T-cell (primary cell): Measurements from ENCODE around the gene BCL2. TPM values are rescaled to one million over a fixed set of nuclear protein-coding genes. Genes with fewer than 3 reads are reported as not detected.

Experiments
- ATAC-seq, 4 experiments: fragments of 200-7000 bp in 3 of 4; fragments of 150-1000 bp in 1 of 4; cut with Tn5 transposase; replicated peaks in 1 of 4; 1 replicate in 3 of 4; 2 replicates in 1 of 4; pipeline ENCODE4 v1.10.0; 2021; ENCODE audit warnings: moderate library complexity in 3 of 4, mild to moderate bottlenecking in 2 of 4, moderate number of reproducible peaks in 1 of 4
- CTCF ChIA-PET, 2 donors: fragments of 300-600 bp; sonication (Branson Sonifier 250); formaldehyde crosslinking; loops; one replicate each; lab custom pipeline; 2022; ENCODE audit warnings: antibody characterized with exemption in 2 of 2; lab: Charles Lee
- POLR2A ChIA-PET, 2 donors: fragments of 300-600 bp; sonication (Branson Sonifier 250); formaldehyde crosslinking; loops; one replicate each; lab custom pipeline; 2022; ENCODE audit warnings: antibody characterized with exemption in 2 of 2; lab: Charles Lee
- DNase-seq, 35 experiments: peaks; one replicate each; pipeline versions ENCODE4 v3.0.0 to v3.0.0-alpha.2; 2013 to 2023
- H3K27ac ChIP-seq: one replicate; pipeline ENCODE4 v1.5.1; 2013; ENCODE audit warnings: low read length
- H3K27me3 ChIP-seq, 2 experiments: replicated peaks in 1 of 2; 1 replicate in 1 of 2; 2 replicates in 1 of 2; pipeline versions ENCODE4 v1.6.1 to v1.7.0; 2013; ENCODE audit warnings: low read length in 1 of 2, mixed read lengths in 1 of 2; ENCODE audit not compliant: control insufficient read depth in 2 of 2, insufficient read depth in 2 of 2; ENCODE audit errors: extremely low read depth in 1 of 2
- H3K36me3 ChIP-seq, 2 donors: 1 replicate in 1 of 2; 2 replicates in 1 of 2; pipeline versions ENCODE4 v1.6.1 to v1.7.0; 2013; ENCODE audit warnings: low read length in 1 of 2; ENCODE audit not compliant: control insufficient read depth in 2 of 2, insufficient read depth in 1 of 2; ENCODE audit errors: extremely low read depth in 1 of 2
- H3K4me1 ChIP-seq, 2 experiments: 1 replicate in 1 of 2; 2 replicates in 1 of 2; pipeline versions ENCODE4 v1.6.1 to v1.7.0; 2013; ENCODE audit warnings: low read length in 2 of 2, mixed read lengths in 1 of 2; ENCODE audit not compliant: insufficient read depth in 2 of 2, control insufficient read depth in 1 of 2; ENCODE audit errors: extremely low read depth in 1 of 2
- H3K4me3 ChIP-seq, 2 donors: 1 replicate in 1 of 2; 2 replicates in 1 of 2; pipeline versions ENCODE4 v1.5.1 to v1.7.0; 2013; ENCODE audit warnings: mild to moderate bottlenecking in 2 of 2, low read length in 1 of 2, moderate library complexity in 1 of 2; ENCODE audit not compliant: control insufficient read depth in 1 of 2; ENCODE audit errors: extremely low read depth in 1 of 2
- H3K9me3 ChIP-seq: 2 replicates; pipeline ENCODE4 v1.7.0; 2013
- H3K27ac Mint-ChIP-seq, 2 donors: one replicate each; pipeline ENCODE4 v1.8.0; 2020 to 2021; ENCODE audit warnings: mild to moderate bottlenecking in 2 of 2, mixed read lengths in 2 of 2
- H3K27me3 Mint-ChIP-seq, 2 donors: one replicate each; pipeline ENCODE4 v1.8.0; 2021 to 2022; ENCODE audit warnings: mixed read lengths in 2 of 2
- H3K36me3 Mint-ChIP-seq: one replicate; pipeline ENCODE4 v1.8.0; 2021; ENCODE audit warnings: mixed read lengths
- H3K4me1 Mint-ChIP-seq, 3 donors: one replicate each; pipeline ENCODE4 v1.8.0; 2020 to 2022; ENCODE audit warnings: mixed read lengths in 3 of 3, mild to moderate bottlenecking in 1 of 3
- H3K4me3 Mint-ChIP-seq, 3 donors: one replicate each; pipeline ENCODE4 v1.8.0; 2020 to 2022; ENCODE audit warnings: mild to moderate bottlenecking in 3 of 3, mixed read lengths in 3 of 3, moderate library complexity in 3 of 3
- H3K9me3 Mint-ChIP-seq, 3 donors: one replicate each; pipeline ENCODE4 v1.8.0; 2020 to 2022; ENCODE audit warnings: mixed read lengths in 3 of 3
- WGBS: methylation state at CpG from one replicate; pipeline ENCODE4 v1.1.5; 2013; ENCODE audit warnings: missing lambda C conversion rate; ENCODE audit not compliant: insufficient coverage; 5-methylcytosine and 5-hydroxymethylcytosine counted together
- total RNA-seq, 35 experiments: library from RNA in 6 of 35; stranded (reverse) in 6 of 35; fragments of 120-200 nt in 1 of 35; gene quantifications; one replicate each; pipeline versions ENCODE4 v1.2.1 to v1.2.4 and lab custom pipeline; 2013 to 2026

The BCL2 gene
- total RNA-seq, 5 donors from 2014 or later (not counting 1 experiment from before 2014, with no cell fraction given), result 113 to 201 (median 123) TPM

DNA sequence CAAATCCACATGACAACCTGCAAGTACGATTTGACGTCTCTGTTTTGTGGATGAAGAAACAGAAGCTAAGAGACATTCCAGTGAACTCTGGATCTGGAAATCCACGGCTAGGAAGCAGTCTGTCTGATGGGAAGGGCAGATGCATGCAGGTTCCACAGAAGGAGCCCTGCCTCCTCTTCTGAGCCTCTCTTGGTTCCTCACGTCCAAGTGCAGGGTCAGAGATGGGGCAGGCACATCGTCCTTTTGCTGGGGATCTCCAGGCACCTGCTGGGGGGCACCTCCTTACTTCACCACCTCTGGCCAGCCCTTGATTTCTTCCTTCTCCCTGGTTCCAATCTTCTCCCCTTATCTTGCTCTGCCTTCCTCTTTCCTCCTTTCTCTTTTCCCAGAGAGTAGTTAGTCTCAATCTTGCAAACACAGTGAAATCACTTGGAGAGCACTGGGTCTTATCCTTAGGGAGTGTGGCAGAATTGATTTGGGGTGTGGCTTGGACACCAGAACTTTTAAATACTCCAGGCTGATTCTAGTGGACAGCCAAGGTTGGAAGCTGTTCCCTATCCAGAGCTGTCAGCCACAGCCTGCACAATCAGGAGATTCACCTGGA lies 137.8 kb downstream of the BCL2 start:
- no peaks in the 10 kb centered on the region for H3K9me3 ChIP-seq
- DNase-seq, result no peak
- H3K4me1 Mint-ChIP-seq, result peaks cover 75 to 86% (median 76%) of the 10 kb centered on the region in 3 donors
- POLR2A ChIA-PET, result interaction anchor here in 1 of 2 donors (0.6 kb wide), 1 partner anchor 161 kb away, joined by 6 read pairs; no protein-coding TSS in a partner anchor
- H3K36me3 ChIP-seq, result peaks cover 8 to 9% of the 10 kb centered on the region in 2 donors
- peak overlapping the region; percentile 62 to 72 for H3K27ac Mint-ChIP-seq
- CTCF ChIA-PET, result no interaction called here
- peak overlapping the region in 1 of 3 donors; percentile 17 for H3K4me3 Mint-ChIP-seq
- H3K4me3 ChIP-seq, result no peak overlapping the region
- H3K36me3 Mint-ChIP-seq, result peaks cover 28% of the 10 kb centered on the region
- no peak for ATAC-seq
- peaks cover 5 to 26% of the 10 kb centered on the region in 2 experiments for H3K4me1 ChIP-seq
- no peak overlapping the region for H3K27ac ChIP-seq
- H3K27me3 Mint-ChIP-seq, result no peaks in the 10 kb centered on the region
- no peaks in the 10 kb centered on the region for H3K27me3 ChIP-seq
- no peaks in the 10 kb centered on the region for H3K9me3 Mint-ChIP-seq
- WGBS, result 71% methylated on average over 2 of the region's 5 CpGs

DNA sequence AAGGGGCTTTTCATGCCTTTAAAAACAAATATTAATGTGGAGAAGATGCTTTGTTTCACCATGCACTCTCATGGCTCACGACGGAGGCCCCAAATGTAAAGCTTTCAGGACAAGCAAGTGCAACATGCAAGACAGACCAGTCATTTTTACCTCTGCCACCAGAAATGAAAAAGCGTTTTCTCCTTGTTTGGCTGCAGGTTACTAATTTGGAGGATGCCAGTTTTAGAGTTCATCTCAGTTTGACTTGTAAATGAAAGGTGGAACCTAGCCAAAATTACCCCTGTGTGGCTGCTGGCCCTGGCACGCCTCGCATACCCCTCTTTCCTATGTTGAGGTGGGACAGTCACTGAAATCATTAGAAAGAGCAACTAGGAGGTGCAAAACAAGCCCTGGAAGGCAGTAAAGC lies 138.6 kb downstream of the BCL2 start:
- CTCF ChIA-PET, result no interaction called here

DNA sequence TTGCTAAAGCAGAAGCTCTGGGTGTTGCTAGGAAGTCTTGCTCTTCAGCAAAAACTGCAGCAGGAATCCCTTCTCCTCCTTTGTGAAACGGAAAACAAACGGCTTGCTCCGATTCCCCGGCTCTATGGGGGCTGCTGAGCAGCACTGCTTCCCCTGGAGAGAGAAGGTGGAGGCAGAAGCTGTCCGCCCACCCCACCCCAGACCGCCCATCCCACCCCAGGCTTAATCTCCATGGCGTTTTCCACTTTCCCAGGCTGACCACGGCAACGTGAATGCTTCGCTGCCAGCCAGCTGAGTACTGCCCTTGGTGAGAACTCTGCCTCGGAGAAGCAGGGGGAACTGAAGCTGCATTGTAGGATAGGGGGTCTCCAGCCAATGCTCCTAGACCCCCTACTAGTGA lies 139.2 kb downstream of the BCL2 start:
- peaks cover 8 to 9% of the 10 kb centered on the region in 2 donors for H3K36me3 ChIP-seq
- WGBS, result no CpG with 5 or more reads among the region's 11 CpGs
- H3K27me3 ChIP-seq, result no peaks in the 10 kb centered on the region
- no peaks in the 10 kb centered on the region for H3K9me3 Mint-ChIP-seq
- no peak for ATAC-seq
- no peak for DNase-seq
- no peaks in the 10 kb centered on the region for H3K9me3 ChIP-seq
- no peak overlapping the region for H3K27ac ChIP-seq
- peak overlapping the region in 1 of 2 donors; percentile 56 for H3K27ac Mint-ChIP-seq
- ChIA-PET POLR2A (no interaction called here), CTCF (interaction anchor here (0.5 to 1.1 kb wide), 3 partner anchors 16 to 594 kb away, joined by 3 read pairs; no protein-coding TSS in a partner anchor)
- no peaks in the 10 kb centered on the region for H3K27me3 Mint-ChIP-seq
- H3K4me1 ChIP-seq, result peaks cover 3 to 26% of the 10 kb centered on the region in 2 experiments
- peaks cover 76 to 85% (median 77%) of the 10 kb centered on the region in 3 donors for H3K4me1 Mint-ChIP-seq
- H3K36me3 Mint-ChIP-seq, result peaks cover 32% of the 10 kb centered on the region
- H3K4me3 Mint-ChIP-seq, result no peak overlapping the region
- H3K4me3 ChIP-seq, result no peak overlapping the region

More for the DNA sequence above, 138.6 kb downstream of the BCL2 start:
- Mint-ChIP-seq H3K27ac (peak overlapping the region; percentile 21 to 58), H3K36me3 (peaks cover 28% of the 10 kb centered on the region), H3K4me3 (no peak overlapping the region), H3K27me3 (no peaks in the 10 kb centered on the region), H3K9me3 (no peaks in the 10 kb centered on the region), H3K4me1 (peaks cover 73 to 84% (median 76%) of the 10 kb centered on the region in 3 donors)
- WGBS, result 63% methylated on average over 2 of the region's 5 CpGs
- no peak overlapping the region for H3K27ac ChIP-seq
- H3K9me3 ChIP-seq, result no peaks in the 10 kb centered on the region
- no peak overlapping the region for H3K4me3 ChIP-seq
- POLR2A ChIA-PET, result no interaction called here
- no peak for DNase-seq
- no peaks in the 10 kb centered on the region for H3K27me3 ChIP-seq
- peaks cover 3 to 26% of the 10 kb centered on the region in 2 experiments for H3K4me1 ChIP-seq
- ATAC-seq, result no peak
- peaks cover 8 to 9% of the 10 kb centered on the region in 2 donors for H3K36me3 ChIP-seq

DNA sequence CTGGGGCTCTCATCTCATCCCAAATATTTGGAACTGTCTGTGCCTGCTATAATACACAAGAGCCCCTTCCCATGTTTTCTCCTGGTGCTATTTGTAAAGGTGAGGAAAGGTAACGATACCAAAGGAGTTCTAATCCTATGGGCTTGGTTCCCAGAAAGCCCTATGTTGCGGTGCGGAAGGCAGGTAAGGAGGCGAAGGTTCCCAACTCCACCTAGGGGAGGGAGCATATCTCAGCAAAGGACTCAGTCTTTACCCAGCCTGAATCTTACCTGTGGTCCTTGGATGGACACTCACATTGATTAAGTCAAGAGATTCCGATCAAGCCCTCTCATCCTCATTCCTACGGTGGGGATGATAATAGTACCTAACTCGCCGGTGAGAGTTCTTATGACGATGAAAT lies 140.1 kb downstream of the BCL2 start:
- peak overlapping the region; percentile 50 to 56 for H3K27ac Mint-ChIP-seq
- CTCF ChIA-PET, result interaction anchor here (1.0 to 1.1 kb wide), 2 partner anchors 17 to 143 kb away, joined by 3 read pairs; no protein-coding TSS in a partner anchor
- H3K27me3 ChIP-seq, result no peaks in the 10 kb centered on the region
- POLR2A ChIA-PET, result interaction anchor here in 1 of 2 donors (0.5 kb wide), 1 partner anchor 94 kb away, joined by 4 read pairs; no protein-coding TSS in a partner anchor
- peaks cover 35% of the 10 kb centered on the region for H3K36me3 Mint-ChIP-seq
- H3K27me3 Mint-ChIP-seq, result no peaks in the 10 kb centered on the region
- H3K4me3 Mint-ChIP-seq, result no peak overlapping the region
- H3K9me3 Mint-ChIP-seq, result no peaks in the 10 kb centered on the region
- no peak overlapping the region for H3K27ac ChIP-seq
- DNase-seq (no peak), ATAC-seq (no peak)
- peaks cover 74 to 83% (median 74%) of the 10 kb centered on the region in 3 donors for H3K4me1 Mint-ChIP-seq
- 100% methylated on average over 2 of the region's 9 CpGs for WGBS
- no peaks in the 10 kb centered on the region for H3K9me3 ChIP-seq
- peaks cover 8 to 9% of the 10 kb centered on the region in 2 donors for H3K36me3 ChIP-seq
- no peak overlapping the region for H3K4me3 ChIP-seq
- H3K4me1 ChIP-seq, result peaks cover 2 to 22% of the 10 kb centered on the region in 2 experiments

DNA sequence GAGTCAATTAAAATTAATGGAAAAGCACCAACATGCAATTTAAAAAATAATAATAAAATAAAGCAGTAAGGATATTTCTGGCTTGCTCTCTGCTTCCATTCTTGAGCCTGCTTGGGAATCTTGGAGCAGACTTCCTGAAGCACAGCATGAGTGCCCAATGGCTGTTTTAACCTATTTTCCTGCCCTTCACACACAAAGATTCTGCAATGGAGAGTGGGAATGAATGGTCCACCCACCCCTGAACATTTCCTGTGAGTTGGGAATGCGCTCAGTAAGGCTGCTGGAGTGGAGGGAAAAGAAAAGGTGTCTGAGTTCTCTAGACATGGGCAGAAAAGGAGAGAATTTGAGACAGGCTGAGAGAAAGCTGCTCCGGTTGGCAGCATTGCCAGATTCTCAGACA lies 140.6 kb downstream of the BCL2 start:
- Mint-ChIP-seq H3K36me3 (peaks cover 35% of the 10 kb centered on the region), H3K4me1 (peaks cover 69 to 83% (median 73%) of the 10 kb centered on the region in 3 donors), H3K27me3 (no peaks in the 10 kb centered on the region), H3K9me3 (no peaks in the 10 kb centered on the region), H3K4me3 (no peak overlapping the region), H3K27ac (peak overlapping the region; percentile 56 to 74)
- ChIA-PET POLR2A (no interaction called here), CTCF (interaction anchor here in 1 of 2 donors (1.1 kb wide), 1 partner anchor 18 kb away, joined by 3 read pairs; no protein-coding TSS in a partner anchor)
- no peak for DNase-seq
- Histone ChIP-seq H3K4me3 (no peak overlapping the region), H3K4me1 (peaks cover 2 to 18% of the 10 kb centered on the region in 2 experiments), H3K27ac (no peak overlapping the region), H3K27me3 (no peaks in the 10 kb centered on the region), H3K9me3 (no peaks in the 10 kb centered on the region), H3K36me3 (peaks cover 6 to 9% of the 10 kb centered on the region in 2 donors)
- no peak for ATAC-seq
- no CpG with 5 or more reads among the region's 2 CpGs for WGBS

DNA sequence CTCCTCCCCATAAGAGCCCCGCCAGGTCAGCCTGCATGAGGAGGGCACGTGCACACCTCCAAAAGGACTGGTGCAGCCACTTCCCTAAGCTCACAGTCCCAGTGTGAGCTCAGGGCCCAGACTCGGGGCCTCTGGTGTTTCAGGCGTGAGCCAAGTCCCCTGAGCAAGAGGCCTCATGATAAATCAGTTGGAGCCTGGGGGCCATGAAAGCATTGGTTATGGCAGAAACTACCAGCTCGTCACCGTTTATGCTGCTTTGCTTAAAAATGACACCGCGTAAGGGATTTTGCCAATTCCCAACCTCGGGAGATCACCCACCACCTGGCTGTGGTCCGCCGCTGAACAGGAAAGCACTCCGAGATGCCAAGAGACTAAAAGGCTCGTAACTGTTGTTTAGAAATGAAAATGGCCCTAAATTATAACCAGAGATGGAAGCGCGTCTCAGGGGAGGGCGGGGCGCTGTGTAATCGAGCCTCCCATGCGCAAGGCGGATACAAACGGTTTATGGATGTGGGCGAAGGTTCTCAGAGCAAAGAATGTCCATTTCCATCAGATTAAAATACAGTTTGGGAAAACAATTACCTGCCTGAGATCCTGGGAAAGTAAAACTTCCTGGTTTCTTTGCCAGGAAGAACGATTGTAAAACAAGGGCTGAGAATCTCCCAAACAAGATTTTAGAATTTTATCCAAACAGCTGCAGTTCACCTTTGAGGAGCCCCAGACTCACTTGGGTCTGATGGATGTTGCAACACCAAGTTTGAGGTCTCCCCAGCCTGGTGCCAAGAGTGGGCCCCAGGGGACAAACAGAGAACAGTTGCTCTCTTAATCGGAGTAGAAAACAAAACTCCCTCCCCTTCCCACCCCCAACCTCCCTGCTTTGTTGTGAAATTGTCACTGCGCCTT lies 141.4 kb downstream of the BCL2 start:
- Mint-ChIP-seq H3K27me3 (no peaks in the 10 kb centered on the region), H3K36me3 (peaks cover 29% of the 10 kb centered on the region), H3K27ac (peak overlapping the region; percentile 44 to 48), H3K9me3 (no peaks in the 10 kb centered on the region), H3K4me3 (no peak overlapping the region), H3K4me1 (peaks cover 61 to 82% (median 73%) of the 10 kb centered on the region in 3 donors)
- H3K4me1 ChIP-seq, result peaks cover 2 to 12% of the 10 kb centered on the region in 2 experiments
- no peaks in the 10 kb centered on the region for H3K27me3 ChIP-seq
- H3K36me3 ChIP-seq, result peaks cover 6 to 9% of the 10 kb centered on the region in 2 donors
- no peak for ATAC-seq
- ChIA-PET CTCF (no interaction called here), POLR2A (no interaction called here)
- no peak overlapping the region for H3K27ac ChIP-seq
- H3K9me3 ChIP-seq, result no peaks in the 10 kb centered on the region
- no peak overlapping the region for H3K4me3 ChIP-seq
- 96% methylated on average over 14 of the region's 25 CpGs for WGBS
- no peak for DNase-seq
